NT2/D1 (cell line): ENCODE data around the gene PPID.

Experiments
- SUZ12 ChIP-seq: IDR thresholded peaks from 2 replicates; pipeline ENCODE4 v1.6.1; 2011; ENCODE audit not compliant: insufficient read length, insufficient read depth; ENCODE audit errors: extremely low read depth
- YY1 ChIP-seq: IDR thresholded peaks from 2 replicates; pipeline ENCODE4 v1.6.1; 2011; ENCODE audit not compliant: insufficient read length, insufficient read depth
- ZNF274 ChIP-seq: IDR thresholded peaks from 2 replicates; pipeline ENCODE4 v1.6.1; 2011; ENCODE audit warnings: mild to moderate bottlenecking, low read depth, low read length

DNA sequence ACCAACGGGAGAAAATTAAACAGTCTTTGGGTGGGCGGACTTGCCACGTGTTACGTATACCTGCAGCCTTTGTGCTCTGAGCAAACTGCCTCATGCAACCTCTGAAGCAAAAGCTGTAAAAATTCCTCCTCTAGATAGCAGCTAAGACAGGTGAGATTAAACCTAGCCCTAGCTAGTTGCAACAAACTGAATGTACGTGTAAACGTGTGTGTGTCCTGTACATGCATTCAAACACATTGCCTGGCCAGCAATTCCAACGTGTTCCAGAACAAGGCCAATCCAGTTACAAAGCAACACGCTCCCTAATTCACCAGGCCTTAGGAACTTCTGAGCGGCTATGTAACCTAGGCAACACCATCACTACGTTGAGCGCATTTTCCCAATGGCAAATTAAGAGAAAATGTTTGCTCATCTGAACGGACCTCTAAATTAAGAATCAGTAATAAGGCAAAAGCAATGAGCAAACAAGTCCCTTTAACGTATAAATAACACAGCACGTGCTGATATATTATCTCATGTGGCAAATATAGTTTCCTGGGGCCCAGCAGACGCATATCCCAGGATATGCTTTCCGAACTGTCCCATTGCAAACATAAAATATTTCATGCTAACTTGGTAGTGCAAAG, 792 bp downstream of the PPID start:
- no peak for TF ChIP-seq ZNF274
- no peak for TF ChIP-seq SUZ12
- no peak for TF ChIP-seq YY1
